H7 (cell line): ENCODE data around the gene ATG16L1. TPM values are rescaled to one million over a fixed set of nuclear protein-coding genes. Genes with fewer than 3 reads are reported as not detected.

Experiments
- DNase-seq: peaks from one replicate; pipeline ENCODE4 v3.0.0; 2012
- H3K27me3 ChIP-seq: 2 replicates; pipeline ENCODE4 v1.6.0; 2011; ENCODE audit warnings: mild to moderate bottlenecking, low read length; ENCODE audit not compliant: control insufficient read depth, insufficient read depth
- H3K36me3 ChIP-seq: replicated peaks from 2 replicates; pipeline ENCODE4 v1.5.1; 2011; ENCODE audit warnings: low read length; ENCODE audit not compliant: control insufficient read depth, insufficient read depth
- H3K4me3 ChIP-seq: 2 replicates; pipeline ENCODE4 v1.5.1; 2011; ENCODE audit warnings: low read depth, mild to moderate bottlenecking, control low read depth, low read length, moderate library complexity; ENCODE audit not compliant: insufficient read depth
- total RNA-seq: library from RNA; depleted of rRNA; stranded (reverse); fragments of >200 nt; shearing (Covaris generic); gene quantifications from 2 replicates; pipeline ENCODE4 v1.2.3, GENCODE V29; 2014

ATG16L1 gene
- total RNA-seq, 1 experiment from 2014 or later, result 52.1 TPM

GRCh38 chr2:233280114-233280693, 28.7 kb downstream of the ATG16L1 start:
- H3K27me3 ChIP-seq, result no peaks in the 10 kb centered on the region
- DNase-seq, result no peak
- no peak overlapping the region for H3K4me3 ChIP-seq
- peaks cover 46% of the 10 kb centered on the region for H3K36me3 ChIP-seq

GRCh38 chr2:233281553-233281952, 30.1 kb downstream of the ATG16L1 start:
- Histone ChIP-seq H3K36me3 (peaks cover 43% of the 10 kb centered on the region), H3K27me3 (no peaks in the 10 kb centered on the region), H3K4me3 (no peak overlapping the region)
- DNase-seq, result no peak

- Histone ChIP-seq H3K27me3 (no peaks in the 10 kb centered on the region), H3K4me3 (no peak overlapping the region), H3K36me3 (peaks cover 45% of the 10 kb centered on the region)
- no peak for DNase-seq
These were observed 30.6 kb downstream of the ATG16L1 start for GRCh38 chr2:233281992-233282603.

- no peaks in the 10 kb centered on the region for H3K27me3 ChIP-seq
- no peak overlapping the region for H3K4me3 ChIP-seq
- no peak for DNase-seq
- peaks cover 45% of the 10 kb centered on the region for H3K36me3 ChIP-seq
These were observed 34.4 kb downstream of the ATG16L1 start for GRCh38 chr2:233285921-233286320.

DNA sequence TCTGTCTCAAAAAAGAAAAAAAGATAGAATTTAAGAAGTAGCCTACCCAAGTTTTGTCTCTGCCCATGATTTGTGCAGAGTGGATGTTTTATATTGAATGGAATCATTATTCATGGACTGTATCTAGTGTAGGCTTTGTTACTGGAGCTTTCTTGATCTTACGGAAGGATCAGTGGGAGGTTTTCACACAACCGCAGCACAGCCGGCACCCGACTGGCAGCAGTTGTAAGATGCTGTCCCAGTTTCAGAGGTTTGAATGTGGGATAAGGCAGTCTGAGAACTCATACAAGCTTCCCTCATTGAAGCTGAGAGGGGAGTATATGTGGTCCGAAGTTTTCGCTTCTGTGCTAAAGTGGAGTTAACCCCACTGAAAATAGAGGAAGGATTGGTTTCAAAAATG, 36.4 kb downstream of the ATG16L1 start:
- H3K36me3 ChIP-seq, result peaks cover 50% of the 10 kb centered on the region
- no peak for DNase-seq

GRCh38 chr2:233288663-233289062, 37.2 kb downstream of the ATG16L1 start:
- Histone ChIP-seq H3K4me3 (no peak overlapping the region), H3K27me3 (no peaks in the 10 kb centered on the region), H3K36me3 (peaks cover 56% of the 10 kb centered on the region)
- no peak for DNase-seq

More for the DNA sequence above, 36.4 kb downstream of the ATG16L1 start:
- H3K4me3 ChIP-seq, result no peak overlapping the region
- H3K27me3 ChIP-seq, result no peaks in the 10 kb centered on the region

- Histone ChIP-seq H3K36me3 (peaks cover 61% of the 10 kb centered on the region), H3K4me3 (no peak overlapping the region), H3K27me3 (no peaks in the 10 kb centered on the region)
- DNase-seq, result no peak
These were observed 38.2 kb downstream of the ATG16L1 start for GRCh38 chr2:233289648-233290047.

DNA sequence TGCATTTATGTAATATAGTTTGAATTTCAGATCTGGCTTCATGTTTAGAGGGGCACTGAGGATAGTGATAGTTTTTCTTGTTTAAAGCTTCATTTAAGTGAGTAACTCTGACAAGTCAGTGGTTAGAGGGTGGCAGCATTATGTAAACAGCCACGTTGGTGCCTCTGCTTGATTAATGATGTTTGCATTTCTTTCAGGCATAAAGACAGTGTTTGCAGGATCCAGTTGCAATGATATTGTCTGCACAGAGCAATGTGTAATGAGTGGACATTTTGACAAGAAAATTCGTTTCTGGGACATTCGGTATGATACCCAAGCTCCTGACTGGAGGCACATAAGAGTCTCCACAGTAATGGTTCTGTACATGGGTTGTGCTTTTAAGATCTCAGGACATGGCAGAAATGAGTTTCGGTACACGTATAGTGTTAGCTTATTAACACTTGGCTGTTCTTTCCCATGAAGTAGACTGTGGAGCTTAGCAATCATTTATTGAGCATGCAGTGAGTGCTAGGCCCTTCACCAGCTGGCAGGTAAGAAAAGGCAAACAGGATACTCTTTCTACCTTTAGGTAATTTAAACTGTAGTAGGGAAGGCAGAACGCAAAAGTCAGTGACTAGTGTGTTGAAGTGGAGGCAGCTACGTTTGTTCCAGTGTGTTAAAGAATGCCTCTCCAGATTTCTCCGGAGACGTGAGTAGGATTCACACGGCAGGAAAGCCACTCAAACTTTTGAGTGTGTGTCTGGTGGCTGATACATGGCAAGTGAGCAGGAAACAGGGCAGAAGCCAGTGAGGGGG, 38.8 kb downstream of the ATG16L1 start:
- DNase-seq, result no peak
- no peaks in the 10 kb centered on the region for H3K27me3 ChIP-seq
- no peak overlapping the region for H3K4me3 ChIP-seq
- H3K36me3 ChIP-seq, result peaks cover 58% of the 10 kb centered on the region

DNA sequence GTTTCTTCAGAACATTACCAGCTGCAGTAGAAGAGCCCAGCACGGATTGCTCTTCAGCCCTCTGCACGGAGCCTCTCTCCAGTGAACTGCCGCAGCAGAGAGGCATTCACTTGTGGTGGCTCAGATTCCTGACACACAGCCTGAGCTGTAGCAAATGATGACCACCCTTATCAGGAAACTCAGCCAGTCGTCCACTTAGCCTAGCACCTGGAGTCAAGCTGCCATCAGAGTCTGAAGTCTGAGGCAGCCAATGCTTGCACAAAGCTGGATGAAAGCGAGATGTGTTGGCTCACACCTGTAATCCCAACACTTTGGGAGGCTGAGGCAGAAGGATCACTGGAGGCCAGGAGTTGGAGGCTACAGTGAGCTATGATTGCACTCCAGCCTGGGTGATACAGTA, 44.4 kb downstream of the ATG16L1 start:
- no peak for DNase-seq
- Histone ChIP-seq H3K27me3 (no peaks in the 10 kb centered on the region), H3K36me3 (peaks cover 37% of the 10 kb centered on the region), H3K4me3 (no peak overlapping the region)

DNA sequence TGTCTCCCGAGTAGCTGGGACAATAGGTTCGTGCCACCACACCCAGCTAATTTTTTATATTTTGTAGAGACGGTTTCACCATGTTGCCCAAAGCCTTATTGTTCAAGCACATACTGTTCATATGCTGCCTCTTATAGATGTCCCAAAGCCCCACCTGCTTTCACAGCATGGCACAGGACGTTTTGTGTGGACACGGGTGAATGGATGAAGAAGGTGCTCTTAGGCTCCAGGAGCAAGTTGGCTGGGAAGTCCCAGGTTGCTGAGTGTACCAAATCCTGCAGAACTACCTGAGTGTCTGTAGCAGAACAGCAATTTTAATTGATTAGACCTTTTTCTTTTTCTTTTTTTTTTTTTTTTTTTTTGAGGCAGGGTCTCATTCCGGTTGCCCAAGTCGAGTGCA, 45.6 kb downstream of the ATG16L1 start:
- no peak for DNase-seq
- Histone ChIP-seq H3K4me3 (no peak overlapping the region), H3K36me3 (peaks cover 25% of the 10 kb centered on the region), H3K27me3 (no peaks in the 10 kb centered on the region)

DNA sequence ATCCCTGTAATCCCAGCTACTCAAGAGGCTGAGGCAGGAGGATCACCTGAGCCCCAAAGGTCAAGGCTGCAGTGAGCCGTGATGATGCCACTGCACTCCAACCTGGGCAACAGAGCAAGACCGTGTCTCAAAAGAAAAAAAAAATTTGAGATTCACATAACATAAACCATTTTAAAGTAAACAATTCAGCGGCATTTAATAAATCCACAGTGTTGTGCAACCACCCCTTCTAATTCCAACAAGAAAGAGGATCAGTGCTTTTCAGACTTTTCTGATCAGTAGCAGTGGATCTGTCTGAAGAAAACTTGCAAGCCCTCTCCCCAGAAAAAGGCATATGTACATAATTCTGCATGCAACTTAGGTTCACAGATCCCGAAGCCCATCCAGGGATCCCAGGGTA, 48.9 kb downstream of the ATG16L1 start:
- Histone ChIP-seq H3K27me3 (no peaks in the 10 kb centered on the region), H3K36me3 (peaks cover 1% of the 10 kb centered on the region; the same call in 1 of the 2 replicates), H3K4me3 (no peak overlapping the region)

GRCh38 chr2:233301248-233301647, 49.8 kb downstream of the ATG16L1 start:
- Histone ChIP-seq H3K4me3 (no peak overlapping the region), H3K27me3 (no peaks in the 10 kb centered on the region), H3K36me3 (no peaks in the 10 kb centered on the region)
- DNase-seq, result no peak

More for the DNA sequence above, 48.9 kb downstream of the ATG16L1 start:
- no peak for DNase-seq

GRCh38 chr2:233301811-233302210, 50.3 kb downstream of the ATG16L1 start:
- Histone ChIP-seq H3K4me3 (no peak overlapping the region), H3K36me3 (no peaks in the 10 kb centered on the region), H3K27me3 (no peaks in the 10 kb centered on the region)
- no peak for DNase-seq

- Histone ChIP-seq H3K4me3 (no peak overlapping the region), H3K36me3 (no peaks in the 10 kb centered on the region), H3K27me3 (no peaks in the 10 kb centered on the region)
- DNase-seq, result peak; percentile 73
These were observed 51.8 kb downstream of the ATG16L1 start for GRCh38 chr2:233303252-233303651.

- Histone ChIP-seq H3K27me3 (no peaks in the 10 kb centered on the region), H3K36me3 (no peaks in the 10 kb centered on the region), H3K4me3 (no peak within 1 kb of the TSS)
- no peak for DNase-seq
These were observed 56.1 kb downstream of the ATG16L1 start, which contains the start of gene SAG for GRCh38 chr2:233307565-233307964. Gene SAG, plus strand, starts transcription at chr2:233307816. Its CDS starts 1,374 bp downstream, at chr2:233309190.
